Suprapubic skin (tissue), 3 donors: Measurements from ENCODE around the gene RBM4B.

Experiments
- EP300 ChIP-seq: sonication (generic); formaldehyde crosslinking; IDR thresholded peaks from one replicate; pipeline ENCODE4 v1.6.1; 2017; ENCODE audit warnings: antibody characterized with exemption
- POLR2A ChIP-seq, 2 donors: fragments of 450-650 bp; IDR thresholded peaks; one replicate each; pipeline ENCODE4 v1.6.1; 2017; ENCODE audit warnings: antibody characterized with exemption in 2 of 2, mild to moderate bottlenecking in 2 of 2, moderate library complexity in 2 of 2
- TF ChIP-seq, protein P1 (sequence below), 2 donors: fragments of 200-600 bp in 1 of 2; fragments of 450-650 bp in 1 of 2; sonication (generic) in 1 of 2; IDR thresholded peaks; one replicate each; pipeline ENCODE4 v1.5.1; 2016 to 2019; ENCODE audit warnings: antibody characterized with exemption in 2 of 2, mild to moderate bottlenecking in 1 of 2, moderate library complexity in 1 of 2

DNA sequence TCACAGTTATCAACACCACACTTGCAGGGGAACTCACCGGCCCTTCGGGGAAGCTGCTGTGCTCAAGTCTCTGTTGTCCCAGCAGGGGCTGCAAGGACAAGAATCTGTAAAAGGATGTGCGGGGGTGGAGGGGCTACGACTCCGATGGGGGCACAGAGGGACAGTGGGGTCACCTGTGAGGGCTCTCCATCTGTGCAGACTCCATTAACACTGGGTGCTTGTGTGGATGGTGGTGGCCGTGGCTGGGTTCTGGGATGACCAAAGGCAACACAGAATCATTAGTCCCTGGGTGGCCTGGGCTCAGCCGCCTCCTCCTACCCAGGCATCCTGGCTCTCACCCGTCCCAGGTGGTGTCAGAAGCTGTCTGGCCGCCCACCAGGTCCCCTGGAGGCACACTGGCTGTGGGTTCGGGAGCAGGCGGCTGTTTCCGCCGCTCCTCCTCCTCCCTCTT is 10.2 kb upstream of the RBM4B start:
- TF ChIP-seq EP300: no peak
- TF ChIP-seq, protein P1, sequence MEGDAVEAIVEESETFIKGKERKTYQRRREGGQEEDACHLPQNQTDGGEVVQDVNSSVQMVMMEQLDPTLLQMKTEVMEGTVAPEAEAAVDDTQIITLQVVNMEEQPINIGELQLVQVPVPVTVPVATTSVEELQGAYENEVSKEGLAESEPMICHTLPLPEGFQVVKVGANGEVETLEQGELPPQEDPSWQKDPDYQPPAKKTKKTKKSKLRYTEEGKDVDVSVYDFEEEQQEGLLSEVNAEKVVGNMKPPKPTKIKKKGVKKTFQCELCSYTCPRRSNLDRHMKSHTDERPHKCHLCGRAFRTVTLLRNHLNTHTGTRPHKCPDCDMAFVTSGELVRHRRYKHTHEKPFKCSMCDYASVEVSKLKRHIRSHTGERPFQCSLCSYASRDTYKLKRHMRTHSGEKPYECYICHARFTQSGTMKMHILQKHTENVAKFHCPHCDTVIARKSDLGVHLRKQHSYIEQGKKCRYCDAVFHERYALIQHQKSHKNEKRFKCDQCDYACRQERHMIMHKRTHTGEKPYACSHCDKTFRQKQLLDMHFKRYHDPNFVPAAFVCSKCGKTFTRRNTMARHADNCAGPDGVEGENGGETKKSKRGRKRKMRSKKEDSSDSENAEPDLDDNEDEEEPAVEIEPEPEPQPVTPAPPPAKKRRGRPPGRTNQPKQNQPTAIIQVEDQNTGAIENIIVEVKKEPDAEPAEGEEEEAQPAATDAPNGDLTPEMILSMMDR (IDR thresholded peaks at IDR 0.05): no peak
- no peak for TF ChIP-seq POLR2A (IDR thresholded peaks at IDR 0.05)
